Duodenal mucosa (tissue), 2 donors: ENCODE measurements around the gene NPIPB6.

ENCODE experiments used
- H3K27ac ChIP-seq: one replicate; pipeline ENCODE4 v1.7.0; 2013; ENCODE audit warnings: low read depth, low read length
- H3K27me3 ChIP-seq, 2 donors: one replicate each; pipeline ENCODE4 v1.7.0; 2013; ENCODE audit warnings: low read length in 2 of 2, control low read depth in 1 of 2; ENCODE audit not compliant: insufficient read depth in 2 of 2, control insufficient read depth in 1 of 2
- H3K36me3 ChIP-seq, 2 donors: one replicate each; pipeline ENCODE4 v1.7.0; 2013; ENCODE audit warnings: low read length in 2 of 2, control low read depth in 1 of 2; ENCODE audit not compliant: insufficient read depth in 2 of 2, control insufficient read depth in 1 of 2
- H3K4me1 ChIP-seq, 2 donors: one replicate each; pipeline ENCODE4 v1.7.0; 2013; ENCODE audit warnings: low read length in 2 of 2, control low read depth in 1 of 2; ENCODE audit not compliant: insufficient read depth in 2 of 2, control insufficient read depth in 1 of 2
- H3K4me3 ChIP-seq, 2 donors: one replicate each; pipeline ENCODE4 v1.7.0; 2013; ENCODE audit warnings: low read length in 2 of 2, low read depth in 1 of 2
- H3K9ac ChIP-seq, 2 donors: one replicate each; pipeline ENCODE4 v1.7.0; 2013; ENCODE audit warnings: low read length in 2 of 2, low read depth in 1 of 2
- H3K9me3 ChIP-seq, 2 donors: one replicate each; pipeline ENCODE4 v1.7.0; 2013; ENCODE audit warnings: low read length in 2 of 2, control low read depth in 1 of 2; ENCODE audit not compliant: control insufficient read depth in 1 of 2

NPIPB6 gene

GRCh38 chr16:28321700-28322411 lies 41.5 kb downstream of the NPIPB6 start:
- H3K9ac ChIP-seq = no peak overlapping the region
- H3K36me3 ChIP-seq = no peaks in the 10 kb centered on the region
- no peaks in the 10 kb centered on the region for H3K27me3 ChIP-seq
- no peak overlapping the region for H3K4me3 ChIP-seq
- H3K27ac ChIP-seq = no peak overlapping the region
- H3K9me3 ChIP-seq = no peaks in the 10 kb centered on the region
- no peaks in the 10 kb centered on the region for H3K4me1 ChIP-seq

- Histone ChIP-seq H3K4me1 (no peaks in the 10 kb centered on the region), H3K27me3 (no peaks in the 10 kb centered on the region), H3K9me3 (no peaks in the 10 kb centered on the region), H3K27ac (no peak overlapping the region), H3K4me3 (no peak overlapping the region), H3K36me3 (no peaks in the 10 kb centered on the region), H3K9ac (no peak overlapping the region)
Measured at GRCh38 chr16:28320741-28321140, 42.6 kb downstream of the NPIPB6 start.

- Histone ChIP-seq H3K9ac (no peak overlapping the region), H3K27ac (no peak overlapping the region)
Measured at GRCh38 chr16:28320023-28320561, 43.2 kb downstream of the NPIPB6 start.

GRCh38 chr16:28319476-28320022 lies 43.8 kb downstream of the NPIPB6 start:
- no peaks in the 10 kb centered on the region for H3K4me1 ChIP-seq
- no peak overlapping the region for H3K27ac ChIP-seq
- no peaks in the 10 kb centered on the region for H3K27me3 ChIP-seq
- no peak overlapping the region for H3K4me3 ChIP-seq
- no peak overlapping the region for H3K9ac ChIP-seq
- no peaks in the 10 kb centered on the region for H3K36me3 ChIP-seq
- H3K9me3 ChIP-seq = no peaks in the 10 kb centered on the region

More at GRCh38 chr16:28320023-28320561, 43.2 kb downstream of the NPIPB6 start:
- no peaks in the 10 kb centered on the region for H3K27me3 ChIP-seq
- no peak overlapping the region for H3K4me3 ChIP-seq
- H3K4me1 ChIP-seq = no peaks in the 10 kb centered on the region
- no peaks in the 10 kb centered on the region for H3K36me3 ChIP-seq
- H3K9me3 ChIP-seq = no peaks in the 10 kb centered on the region

GRCh38 chr16:28318042-28318744 lies 45.1 kb downstream of the NPIPB6 start:
- Histone ChIP-seq H3K36me3 (no peaks in the 10 kb centered on the region), H3K27ac (no peak overlapping the region)

GRCh38 chr16:28317040-28317880 lies 46.0 kb downstream of the NPIPB6 start:
- H3K36me3 ChIP-seq = no peaks in the 10 kb centered on the region
- H3K27ac ChIP-seq = no peak overlapping the region
- no peak overlapping the region for H3K9ac ChIP-seq
- no peaks in the 10 kb centered on the region for H3K4me1 ChIP-seq
- no peaks in the 10 kb centered on the region for H3K9me3 ChIP-seq
- H3K27me3 ChIP-seq = no peaks in the 10 kb centered on the region
- no peak overlapping the region for H3K4me3 ChIP-seq

More at GRCh38 chr16:28318042-28318744, 45.1 kb downstream of the NPIPB6 start:
- Histone ChIP-seq H3K9me3 (no peaks in the 10 kb centered on the region), H3K9ac (no peak overlapping the region), H3K27me3 (no peaks in the 10 kb centered on the region), H3K4me1 (no peaks in the 10 kb centered on the region), H3K4me3 (no peak overlapping the region)

GRCh38 chr16:28316054-28316453 lies 47.3 kb downstream of the NPIPB6 start:
- Histone ChIP-seq H3K4me1 (no peaks in the 10 kb centered on the region), H3K9ac (no peak overlapping the region)

GRCh38 chr16:28313587-28313986 lies 49.7 kb downstream of the NPIPB6 start:
- H3K27me3 ChIP-seq = no peaks in the 10 kb centered on the region
- no peaks in the 10 kb centered on the region for H3K36me3 ChIP-seq
- H3K9me3 ChIP-seq = no peaks in the 10 kb centered on the region
- no peaks in the 10 kb centered on the region for H3K4me1 ChIP-seq
- no peak overlapping the region for H3K9ac ChIP-seq
- H3K27ac ChIP-seq = no peak overlapping the region
- H3K4me3 ChIP-seq = no peak overlapping the region

More at GRCh38 chr16:28316054-28316453, 47.3 kb downstream of the NPIPB6 start:
- Histone ChIP-seq H3K27ac (no peak overlapping the region), H3K36me3 (no peaks in the 10 kb centered on the region), H3K9me3 (no peaks in the 10 kb centered on the region), H3K4me3 (no peak overlapping the region), H3K27me3 (no peaks in the 10 kb centered on the region)

GRCh38 chr16:28312327-28312726 lies 51.0 kb downstream of the NPIPB6 start:
- H3K4me1 ChIP-seq = no peaks in the 10 kb centered on the region
- H3K4me3 ChIP-seq = no peak overlapping the region
- H3K9ac ChIP-seq = no peak overlapping the region
- H3K9me3 ChIP-seq = no peaks in the 10 kb centered on the region
- H3K27me3 ChIP-seq = no peaks in the 10 kb centered on the region
- no peaks in the 10 kb centered on the region for H3K36me3 ChIP-seq
- no peak overlapping the region for H3K27ac ChIP-seq
